ENCODE data around the gene GH1.
"Not testable (repeated sequence)": the region's sequence is repeated elsewhere in the genome, so short reads cannot be mapped to it uniquely, and the experiment has no call there.

DNA sequence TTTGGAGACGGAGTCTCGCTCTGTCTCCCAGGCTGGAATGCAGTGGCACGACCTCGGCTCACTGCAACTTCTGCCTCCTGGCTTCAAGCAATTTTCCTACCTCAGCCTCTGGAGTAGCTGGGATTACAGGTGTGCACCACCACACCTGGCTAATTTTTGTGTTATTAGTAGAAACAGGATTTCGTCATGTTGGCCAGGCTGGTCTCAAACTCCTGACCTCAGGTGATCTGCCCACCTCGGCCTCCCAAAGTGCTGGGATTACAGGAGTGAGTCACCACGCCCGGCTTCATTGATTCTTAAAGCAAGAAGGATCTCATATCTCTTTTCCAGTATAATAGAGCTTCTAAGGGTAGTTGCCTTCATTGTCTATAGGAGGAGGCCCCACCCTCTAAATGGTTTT, 13.8 kb downstream of the GH1 start:
- not testable (repeated sequence) for TF ChIP-seq POLR2AphosphoS5, POLR2A, EP300 (IDR thresholded peaks at IDR 0.05)
- TF ChIP-seq, protein P1, sequence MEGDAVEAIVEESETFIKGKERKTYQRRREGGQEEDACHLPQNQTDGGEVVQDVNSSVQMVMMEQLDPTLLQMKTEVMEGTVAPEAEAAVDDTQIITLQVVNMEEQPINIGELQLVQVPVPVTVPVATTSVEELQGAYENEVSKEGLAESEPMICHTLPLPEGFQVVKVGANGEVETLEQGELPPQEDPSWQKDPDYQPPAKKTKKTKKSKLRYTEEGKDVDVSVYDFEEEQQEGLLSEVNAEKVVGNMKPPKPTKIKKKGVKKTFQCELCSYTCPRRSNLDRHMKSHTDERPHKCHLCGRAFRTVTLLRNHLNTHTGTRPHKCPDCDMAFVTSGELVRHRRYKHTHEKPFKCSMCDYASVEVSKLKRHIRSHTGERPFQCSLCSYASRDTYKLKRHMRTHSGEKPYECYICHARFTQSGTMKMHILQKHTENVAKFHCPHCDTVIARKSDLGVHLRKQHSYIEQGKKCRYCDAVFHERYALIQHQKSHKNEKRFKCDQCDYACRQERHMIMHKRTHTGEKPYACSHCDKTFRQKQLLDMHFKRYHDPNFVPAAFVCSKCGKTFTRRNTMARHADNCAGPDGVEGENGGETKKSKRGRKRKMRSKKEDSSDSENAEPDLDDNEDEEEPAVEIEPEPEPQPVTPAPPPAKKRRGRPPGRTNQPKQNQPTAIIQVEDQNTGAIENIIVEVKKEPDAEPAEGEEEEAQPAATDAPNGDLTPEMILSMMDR (IDR thresholded peaks at IDR 0.05): not testable (repeated sequence)
